ENCODE measurements around the gene APOD. TPM values are rescaled to one million over a fixed set of nuclear protein-coding genes. Genes with fewer than 3 reads are reported as not detected.

The APOD gene
- total RNA-seq, 1 experiment from 2014 or later = not detected

DNA sequence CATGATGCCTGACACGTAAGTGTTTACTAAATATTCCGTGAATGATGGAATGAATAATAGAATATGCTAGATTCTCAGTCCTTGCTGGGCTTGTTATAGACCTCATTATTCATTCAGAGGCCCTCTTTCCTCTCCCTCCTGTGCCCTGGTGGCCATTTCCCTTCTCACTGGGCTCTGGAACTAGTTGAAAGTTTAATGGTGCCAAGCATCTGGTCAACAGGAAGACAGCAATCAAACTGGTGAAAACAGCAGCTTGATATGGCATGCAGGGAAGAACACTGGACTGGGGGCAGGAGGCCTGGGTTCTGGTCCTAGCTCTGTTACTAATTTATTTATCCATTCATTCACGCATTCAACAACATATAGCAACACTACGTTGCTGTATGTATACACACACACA lies 3.7 kb upstream of the APOD start:
- no peak for DNase-seq (ENCODE audit: low read depth)

DNA sequence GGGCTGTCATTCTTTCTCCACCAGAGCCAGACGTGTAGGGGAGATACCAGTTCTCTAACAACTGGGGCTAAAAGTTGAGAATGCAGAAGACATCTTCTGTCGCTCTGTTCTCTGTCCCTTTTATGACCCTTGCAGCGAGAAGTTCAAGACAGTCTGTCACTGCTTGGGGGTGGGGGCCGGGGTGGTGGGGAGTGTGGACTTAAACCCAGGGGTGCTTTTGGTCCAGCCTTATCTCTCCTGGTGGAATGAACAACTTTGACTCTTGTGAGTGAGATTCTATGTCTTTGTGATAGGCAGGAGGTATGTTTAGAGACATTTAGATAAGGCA lies 767 bp upstream of the APOD start:
- no peak for DNase-seq (ENCODE audit: low read depth)

DNA sequence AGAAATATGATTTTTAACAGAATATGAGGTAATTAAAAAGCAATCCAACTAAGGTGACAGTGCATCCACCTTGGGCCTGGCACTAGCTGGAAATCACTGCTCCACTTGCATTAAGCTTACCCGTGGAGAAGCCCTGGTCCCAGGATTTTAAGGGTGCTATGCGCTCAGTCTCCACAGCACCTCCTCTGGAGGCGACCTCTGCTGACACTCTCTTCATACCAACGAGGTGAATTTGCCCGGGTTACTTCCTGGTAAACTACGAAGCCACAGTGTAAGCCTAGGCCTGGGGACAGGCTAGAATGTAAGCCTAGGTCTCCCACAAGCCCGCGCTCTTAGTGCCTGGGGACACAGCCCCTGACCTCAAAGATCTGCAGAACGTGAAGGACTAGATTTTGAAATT lies 793 bp downstream of the APOD start:
- DNase-seq (ENCODE audit: low read depth) = no peak

DNA sequence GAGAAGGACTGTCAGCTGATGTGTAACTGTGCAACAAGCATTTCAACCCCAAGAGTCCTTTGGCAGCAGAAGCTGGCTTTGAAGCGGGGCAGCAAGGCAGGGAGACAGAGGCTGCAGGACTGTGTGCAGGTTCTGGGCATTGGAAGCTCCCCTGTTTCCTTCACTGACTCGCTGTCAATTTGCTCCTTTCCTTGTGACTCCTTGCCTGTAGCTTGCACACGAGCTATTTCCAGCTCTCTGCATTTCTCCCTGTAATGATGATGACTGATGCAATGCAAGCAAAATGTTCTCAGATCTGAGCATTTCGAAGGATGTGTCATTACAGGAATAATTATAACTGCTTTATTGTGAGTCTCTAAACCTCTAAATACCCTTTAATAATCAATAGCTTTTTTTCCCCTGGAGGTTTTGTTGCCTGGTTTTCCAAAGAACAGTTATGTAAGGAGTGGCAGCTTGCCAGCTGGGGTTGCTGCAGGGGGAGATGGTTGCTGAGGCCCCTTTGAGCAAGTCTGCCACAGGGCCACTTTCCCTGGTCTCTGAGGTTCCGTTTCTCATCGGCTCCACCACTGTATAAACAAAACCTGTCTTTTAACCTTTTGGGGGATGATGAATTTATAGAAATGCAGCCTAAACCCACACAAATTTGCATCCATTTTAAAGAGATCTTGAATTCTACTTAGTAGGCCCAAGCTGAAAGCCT lies 2.8 kb downstream of the APOD start:
- no peak for DNase-seq (ENCODE audit: low read depth)

DNA sequence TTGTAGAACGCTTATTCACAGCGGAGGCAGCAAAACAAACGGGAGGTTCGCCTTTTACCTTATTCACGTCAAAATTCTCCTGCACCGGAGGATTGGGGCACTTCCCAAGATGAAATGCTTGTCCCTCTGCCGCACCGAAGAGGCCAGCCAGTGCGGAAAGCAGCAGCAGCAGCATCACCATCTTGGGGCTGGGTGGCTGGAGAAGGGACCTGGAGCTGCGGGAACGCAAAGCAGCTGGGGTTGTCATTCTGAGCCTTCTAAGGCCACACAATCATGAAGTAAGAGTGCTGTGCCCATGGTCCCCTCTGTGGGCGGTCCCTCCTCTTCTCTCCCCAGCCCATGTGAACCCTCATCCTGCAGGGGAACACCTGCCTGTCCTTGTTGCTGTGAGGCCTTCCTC lies 4.5 kb downstream of the APOD start:
- DNase-seq (ENCODE audit: low read depth) = no peak

DNA sequence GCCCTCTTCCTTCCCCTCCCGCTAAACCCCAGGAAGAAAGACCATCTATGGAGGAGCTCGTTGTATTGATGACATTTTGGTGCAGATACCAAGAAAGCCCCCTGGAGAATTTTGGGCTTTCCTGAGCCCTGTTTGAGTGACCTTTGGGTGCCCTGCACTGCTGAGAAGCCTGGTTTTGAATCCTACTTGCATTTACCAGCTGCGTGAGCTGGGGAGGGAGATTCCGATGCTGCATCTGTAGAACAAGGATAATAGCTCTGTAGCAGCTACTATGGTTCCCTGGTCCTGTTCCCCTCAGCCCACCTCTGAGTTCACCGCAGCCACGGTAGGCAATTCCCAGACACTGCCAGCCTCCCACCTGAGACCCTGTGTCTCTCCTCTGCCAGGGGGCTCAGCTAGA lies 5.2 kb downstream of the APOD start:
- DNase-seq (ENCODE audit: low read depth) = no peak

DNA sequence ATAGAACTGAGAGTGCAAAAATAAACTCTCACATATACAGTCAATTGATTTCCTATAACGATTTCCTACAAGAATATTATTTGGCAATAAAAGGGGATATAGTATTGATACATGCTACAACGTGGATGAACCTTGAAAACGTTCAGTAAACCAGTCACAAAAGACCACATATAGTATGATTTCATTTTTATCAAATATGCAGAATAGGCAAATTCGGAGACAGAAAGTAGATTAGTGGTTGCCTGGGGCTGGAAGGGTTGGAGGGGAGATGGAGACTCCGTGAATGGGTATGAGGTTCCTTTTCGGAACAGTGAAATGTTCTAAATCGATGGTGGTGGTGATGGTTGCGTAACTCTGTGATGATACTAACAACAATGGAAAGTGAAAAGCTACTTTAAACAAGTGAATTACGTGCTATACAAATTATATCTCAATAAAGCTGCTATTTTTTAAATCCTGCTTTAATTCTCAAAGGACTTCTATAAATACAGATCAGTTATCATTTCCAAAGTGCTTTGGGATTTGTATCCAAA lies 6.0 kb downstream of the APOD start:
- DNase-seq (ENCODE audit: low read depth) = no peak

DNA sequence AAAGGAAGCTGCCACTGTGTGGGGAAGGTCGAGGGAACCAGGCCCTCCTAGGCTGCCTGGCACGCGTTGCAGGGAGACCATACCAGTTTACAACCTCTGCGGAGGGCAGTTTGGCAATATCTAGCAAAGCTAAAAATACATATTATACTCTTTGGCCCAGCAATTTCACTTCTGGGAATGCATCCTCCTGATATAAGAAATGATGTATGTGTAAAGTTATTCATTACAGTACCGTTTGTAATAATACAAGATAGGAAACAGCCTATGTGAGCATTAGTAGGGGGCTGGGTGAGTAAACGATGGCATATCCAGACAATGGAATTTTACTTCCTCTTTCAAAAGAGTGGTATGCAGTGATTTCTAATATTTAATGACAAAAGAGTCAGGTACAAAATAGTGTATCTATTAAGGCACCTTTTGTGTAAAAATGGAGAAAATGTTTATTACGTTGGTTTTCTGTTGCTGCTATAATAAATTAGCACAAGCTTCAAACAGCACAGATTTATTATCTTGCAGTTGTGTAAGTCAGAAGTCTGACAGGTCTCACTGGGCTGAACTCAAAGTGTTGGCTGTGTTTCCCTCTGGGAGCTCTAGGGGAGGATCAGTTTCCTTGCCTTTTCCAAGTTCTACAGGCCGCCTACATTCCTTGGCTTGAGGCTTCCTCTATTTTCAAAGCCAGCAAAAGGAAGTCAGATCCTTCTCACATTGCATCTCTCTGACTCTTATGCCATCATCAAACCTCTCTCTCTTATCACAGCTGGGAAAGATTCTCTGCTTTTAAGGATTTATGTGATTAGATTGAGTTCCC lies 9.0 kb downstream of the APOD start:
- DNase-seq (ENCODE audit: low read depth) = no peak

DNA sequence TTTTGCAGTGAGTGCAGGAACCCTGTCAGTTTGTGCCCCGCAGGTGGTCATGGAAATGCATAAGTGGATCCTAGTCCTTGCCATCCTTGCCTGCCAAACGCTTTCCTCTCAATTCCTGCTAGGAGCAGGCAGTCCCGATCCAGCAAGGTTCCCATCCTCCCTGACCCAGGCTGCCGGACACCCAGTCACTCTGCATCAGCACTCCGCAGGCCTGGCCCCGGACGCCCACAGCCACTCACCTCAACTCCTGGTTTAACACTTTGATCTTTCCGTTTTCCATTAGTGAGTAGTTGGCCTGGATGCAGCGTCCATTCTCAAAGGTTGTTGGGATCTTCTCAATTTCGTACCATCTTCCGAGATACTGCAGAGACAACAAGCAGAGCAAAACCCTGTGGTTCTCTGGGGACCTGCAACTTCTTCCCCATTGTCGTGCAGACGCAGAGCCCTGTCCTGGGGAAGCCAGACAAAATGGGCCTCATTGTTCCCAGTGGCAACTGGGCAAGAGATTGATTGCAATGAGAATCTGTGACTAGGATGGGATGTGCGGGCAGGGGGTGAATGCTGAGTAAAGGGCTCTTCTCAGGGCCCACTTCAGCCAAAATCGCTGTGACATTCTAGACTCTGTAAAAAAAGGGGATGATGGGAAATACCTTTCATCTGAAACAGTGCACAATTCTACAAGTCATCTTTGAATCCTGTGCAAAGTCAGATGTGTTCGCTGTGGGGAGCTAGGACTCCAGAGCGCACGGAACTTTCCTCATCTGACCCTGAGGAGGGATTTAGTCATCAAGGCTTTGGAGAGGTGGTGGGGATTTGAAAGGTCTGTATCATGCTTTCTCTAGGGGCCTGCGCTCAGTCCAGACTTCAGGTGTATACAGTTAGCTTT lies 9.9 kb downstream of the APOD start:
- DNase-seq (ENCODE audit: low read depth) = no peak

DNA sequence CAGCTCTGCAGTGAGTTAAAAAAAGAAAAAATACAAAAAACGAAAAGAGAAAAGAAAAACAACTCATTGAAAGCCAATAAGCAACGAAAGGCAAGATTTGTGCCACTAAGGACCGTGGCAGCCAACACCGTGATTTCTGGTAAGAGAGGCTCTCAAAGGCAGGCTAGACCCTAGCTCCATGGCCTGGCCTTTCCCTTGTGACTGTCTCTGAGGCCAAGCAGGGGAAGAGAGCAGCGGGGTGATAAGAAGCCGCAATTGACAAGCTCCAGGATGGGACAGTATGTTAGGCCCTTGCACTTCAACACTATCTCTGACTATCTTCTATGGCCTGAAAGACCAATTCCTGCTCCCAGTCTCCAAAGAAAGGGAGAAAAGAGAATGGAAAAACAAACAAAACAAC lies 12.4 kb downstream of the APOD start:
- no peak for DNase-seq (ENCODE audit: low read depth)

DNA sequence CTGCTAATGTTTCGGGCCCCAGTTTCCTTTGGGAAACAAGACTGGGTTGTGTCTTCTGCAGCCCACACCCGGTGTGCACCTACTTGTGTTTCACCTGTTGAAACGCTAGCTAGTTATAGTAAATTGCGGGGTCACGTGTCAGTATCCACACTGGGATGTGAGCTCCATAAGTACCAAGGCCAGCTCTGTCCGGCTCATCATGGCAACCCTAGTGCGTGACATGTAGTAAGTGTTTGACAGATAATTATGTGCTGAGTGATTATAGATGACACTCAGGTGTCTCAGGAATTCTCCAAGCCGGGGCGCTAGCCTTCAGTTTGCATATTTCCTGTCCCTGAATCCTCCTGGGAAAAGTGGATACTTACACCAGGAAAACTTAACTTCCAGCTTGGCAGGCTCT lies 12.8 kb downstream of the APOD start:
- DNase-seq (ENCODE audit: low read depth) = no peak

DNA sequence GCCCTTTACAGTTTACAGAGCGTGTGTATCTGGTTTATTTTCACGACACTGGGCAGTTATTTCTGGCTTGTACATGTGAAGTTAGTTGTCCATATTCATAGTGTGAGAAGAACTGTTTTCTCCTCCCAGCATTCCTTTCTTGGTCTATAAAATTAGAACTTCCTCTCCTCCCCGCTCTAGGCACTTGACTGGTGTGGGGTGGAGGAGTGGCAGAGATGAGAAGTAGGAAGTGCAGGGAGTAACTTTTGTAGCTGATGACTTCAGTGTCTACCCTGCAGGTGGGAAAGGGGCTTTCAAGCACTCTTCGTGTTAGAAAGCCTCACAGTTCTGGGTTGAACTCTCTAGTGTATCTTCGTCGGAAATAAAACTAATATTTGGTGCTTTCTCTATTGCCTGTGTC lies 13.4 kb downstream of the APOD start:
- no peak for DNase-seq (ENCODE audit: low read depth)

DNA sequence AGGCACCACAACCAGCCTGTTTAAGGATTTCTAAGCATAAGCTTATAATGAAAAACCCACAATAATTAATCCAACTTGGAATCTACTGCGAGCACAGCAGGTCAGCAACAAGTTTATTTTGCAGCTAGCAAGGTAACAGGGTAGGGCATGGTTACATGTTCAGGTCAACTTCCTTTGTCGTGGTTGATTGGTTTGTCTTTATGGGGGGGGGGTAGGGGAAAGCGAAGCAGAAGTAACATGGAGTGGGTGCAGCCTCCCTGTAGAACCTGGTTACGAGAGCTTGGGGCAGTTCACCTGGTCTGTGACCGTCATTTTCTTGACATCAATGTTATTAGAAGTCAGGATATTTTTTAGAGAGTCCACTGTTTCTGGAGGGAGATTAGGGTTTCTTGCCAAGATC lies 15.1 kb downstream of the APOD start:
- DNase-seq (ENCODE audit: low read depth) = no peak

DNA sequence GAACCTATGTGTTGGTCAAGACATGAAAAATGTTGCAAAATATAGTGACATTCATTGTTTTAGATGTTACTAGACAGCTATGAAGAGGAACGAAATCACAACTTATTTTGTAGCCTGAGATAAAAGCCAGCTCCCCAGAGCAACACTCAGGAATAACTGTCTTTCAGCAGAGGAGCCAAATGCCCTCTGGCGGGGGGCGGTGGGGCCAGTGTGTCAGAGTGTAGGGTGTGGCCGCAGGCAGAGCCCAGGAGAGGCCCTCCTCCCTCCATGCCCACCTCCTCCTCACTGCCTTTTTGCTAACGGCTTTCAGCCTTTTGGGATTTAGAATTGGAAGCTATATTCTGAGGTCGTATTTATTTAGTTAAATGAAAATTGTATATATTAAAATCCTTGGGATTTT lies 16.9 kb downstream of the APOD start:
- DNase-seq (ENCODE audit: low read depth) = peak; percentile 70

DNA sequence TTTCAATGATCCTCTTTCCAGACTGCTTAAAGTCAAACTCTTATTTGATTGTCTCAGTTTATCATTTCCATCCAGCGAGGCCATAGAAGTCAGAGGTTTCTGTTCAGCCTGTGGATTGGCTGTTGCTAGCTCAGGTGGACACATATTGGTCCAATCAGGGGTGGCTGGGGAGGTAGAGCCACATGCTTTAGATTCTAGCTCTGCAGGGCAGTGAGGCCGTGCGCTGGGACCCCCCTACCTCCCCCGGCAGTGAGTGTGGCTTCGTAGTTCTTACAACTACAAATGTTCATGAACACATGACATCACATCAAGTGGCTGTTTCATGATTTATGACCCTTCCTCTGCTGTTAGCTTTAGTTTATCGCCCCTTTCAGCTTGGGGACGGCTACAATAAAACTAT lies 18.0 kb downstream of the APOD start:
- DNase-seq (ENCODE audit: low read depth) = no peak

DNA sequence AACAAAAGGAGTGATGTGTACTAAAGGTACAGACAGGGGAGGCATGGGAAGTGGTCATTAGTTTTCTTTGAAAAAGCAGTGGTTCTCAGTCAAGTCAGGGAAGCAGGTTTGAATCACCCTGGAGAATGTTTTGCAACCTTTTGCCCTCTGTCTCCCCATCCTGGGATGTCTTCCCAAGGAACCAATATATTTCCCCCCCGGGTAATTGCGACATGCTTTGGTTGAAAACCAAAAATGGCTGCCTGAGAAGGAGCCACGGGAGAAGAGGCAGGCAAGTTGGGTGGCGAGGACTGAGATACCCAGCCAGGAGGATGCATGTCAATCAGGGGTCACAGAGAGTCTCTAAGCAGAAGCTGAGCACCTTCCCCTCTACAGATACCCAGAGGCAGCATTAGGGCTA lies 20.4 kb downstream of the APOD start:
- DNase-seq (ENCODE audit: low read depth) = no peak

DNA sequence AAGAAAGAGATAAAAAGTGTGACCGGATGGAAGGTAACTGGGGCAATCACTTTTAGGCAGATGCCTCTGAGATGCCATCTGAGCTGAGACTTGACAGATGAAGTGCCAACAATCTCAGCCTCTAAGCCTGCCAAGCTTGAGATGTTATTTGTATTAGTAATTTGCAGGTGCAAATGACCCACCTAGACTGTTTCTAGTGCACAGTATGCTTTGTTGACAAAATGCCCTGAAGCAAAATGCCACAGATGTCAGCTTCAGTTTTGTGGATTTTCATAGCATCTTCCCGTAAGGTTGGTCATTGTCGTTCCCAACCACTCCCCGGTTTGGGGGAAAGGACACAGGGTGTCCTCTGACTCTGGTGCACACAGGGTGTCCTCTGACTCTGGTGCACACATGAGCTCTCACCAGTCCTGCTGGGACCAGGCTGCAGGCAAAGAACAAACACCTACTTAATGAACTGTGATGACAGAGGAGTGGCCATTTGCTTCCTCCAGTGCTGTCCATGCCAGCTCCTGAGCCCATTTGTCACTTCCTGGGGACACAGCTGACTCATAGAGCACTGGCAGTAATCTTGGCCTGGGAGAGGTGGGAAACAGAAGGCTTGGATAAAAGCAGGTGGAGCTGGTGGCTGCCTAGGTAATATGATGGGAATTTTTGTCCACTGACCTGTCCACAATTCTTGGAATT lies 23.9 kb downstream of the APOD start:
- peak; percentile 37 for DNase-seq (ENCODE audit: low read depth)

DNA sequence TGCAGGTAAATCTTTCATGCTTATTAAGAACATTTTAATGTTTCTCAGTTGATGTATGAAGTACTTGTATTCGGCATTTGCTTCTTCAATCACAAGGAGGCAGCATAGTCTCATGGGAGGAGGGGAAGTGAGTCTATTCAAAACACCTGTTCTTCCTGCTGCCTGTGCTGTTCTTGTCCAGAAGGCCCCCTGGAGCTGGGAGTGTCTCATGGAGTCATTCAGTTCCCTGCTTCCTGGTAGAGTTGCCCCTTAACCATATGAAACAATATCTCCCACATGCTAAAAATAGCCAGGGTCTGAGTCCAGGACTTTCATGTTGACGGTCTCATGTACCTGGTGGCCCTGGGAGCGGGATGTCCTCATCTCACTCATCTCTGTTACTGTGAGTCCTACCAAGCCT lies 25.1 kb downstream of the APOD start:
- DNase-seq (ENCODE audit: low read depth) = peak; percentile 30

DNA sequence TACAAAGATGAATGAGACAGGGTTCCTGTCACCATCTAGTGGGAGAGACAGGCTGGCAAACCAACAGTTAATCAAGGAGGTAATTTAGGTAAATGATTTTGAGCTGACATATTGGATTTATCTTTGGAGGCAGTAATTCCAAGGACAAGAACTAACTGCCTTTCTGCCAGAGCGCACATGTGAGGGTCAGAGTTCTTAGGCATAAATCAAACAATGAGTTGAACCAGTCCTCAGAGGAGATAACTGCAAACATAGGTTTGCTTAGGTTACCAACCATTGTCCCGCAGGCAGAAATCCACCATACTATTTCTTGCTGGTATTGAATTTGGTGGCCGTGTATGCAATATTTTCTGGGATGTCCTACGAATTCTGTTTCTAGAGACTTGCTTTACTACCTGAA lies 26.4 kb downstream of the APOD start:
- DNase-seq (ENCODE audit: low read depth) = no peak

DNA sequence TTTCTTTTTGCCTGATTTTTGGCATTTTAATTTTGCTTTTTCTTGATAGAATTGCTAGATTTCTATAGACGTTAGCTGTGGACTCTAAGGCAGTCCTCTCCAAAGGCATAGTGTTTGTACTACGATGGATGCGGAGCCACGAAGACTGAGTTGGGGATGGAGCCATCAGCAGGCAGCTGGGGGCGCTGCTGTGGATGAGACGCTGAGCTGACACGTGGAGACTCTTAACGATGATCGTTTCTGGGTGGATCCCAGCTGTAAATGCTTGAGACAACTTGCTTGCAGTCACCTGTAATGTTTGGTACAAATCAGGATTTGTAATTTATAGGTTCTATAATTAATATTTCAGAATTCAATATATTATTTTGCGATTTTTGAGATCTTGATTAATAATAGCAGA lies 27.4 kb downstream of the APOD start:
- DNase-seq (ENCODE audit: low read depth) = no peak

DNA sequence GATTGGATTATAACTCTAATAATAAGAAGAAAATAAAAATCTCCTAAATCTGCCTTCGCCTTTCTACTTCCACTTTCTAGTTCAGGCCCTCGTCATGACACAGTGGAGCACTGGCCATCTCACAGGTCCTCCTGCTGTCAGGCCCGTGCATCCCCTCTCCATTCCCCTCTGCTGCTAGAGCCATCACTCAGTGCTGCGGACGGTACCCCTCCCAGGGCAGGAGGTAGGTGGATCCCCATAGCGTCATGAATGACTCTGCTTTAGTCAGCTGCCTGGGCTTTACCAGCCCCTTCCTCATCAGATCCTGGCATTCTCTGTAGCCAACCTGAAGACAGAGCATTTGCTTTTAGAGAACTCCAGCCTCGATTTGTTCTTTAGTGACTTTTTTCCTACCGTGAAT lies 28.6 kb downstream of the APOD start:
- no peak for DNase-seq (ENCODE audit: low read depth)

DNA sequence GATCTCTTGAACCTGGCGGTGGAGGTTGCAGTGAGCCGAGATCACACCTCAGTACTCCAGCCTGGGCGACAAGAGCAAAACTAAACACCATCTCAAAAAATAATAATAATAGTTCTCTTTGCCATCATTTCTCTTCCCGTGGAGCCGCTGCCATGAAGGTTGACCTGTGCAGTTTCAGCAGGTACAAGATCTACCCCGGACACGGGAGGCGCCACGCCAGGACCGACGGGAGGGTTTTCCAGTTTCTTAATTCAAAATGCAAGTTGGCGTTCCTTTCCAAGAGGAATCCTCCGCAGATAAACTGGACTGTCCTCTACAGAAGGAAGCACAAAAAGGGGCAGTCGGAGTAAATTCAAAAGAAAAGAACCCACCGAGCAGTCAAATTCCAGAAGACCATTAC lies 29.3 kb downstream of the APOD start:
- no peak for DNase-seq (ENCODE audit: low read depth)
